ELF-1 (cell line): Measurements from ENCODE around the gene RPS6KA5.
"Not testable (repeated sequence)": the region's sequence is repeated elsewhere in the genome, so short reads cannot be mapped to it uniquely, and the experiment has no call there.

ENCODE experiments used
- DNase-seq: peaks from one replicate; pipeline ENCODE4 v3.0.0-alpha.2; 2016; ENCODE audit warnings: low read depth, low spot score

Gene RPS6KA5

DNA sequence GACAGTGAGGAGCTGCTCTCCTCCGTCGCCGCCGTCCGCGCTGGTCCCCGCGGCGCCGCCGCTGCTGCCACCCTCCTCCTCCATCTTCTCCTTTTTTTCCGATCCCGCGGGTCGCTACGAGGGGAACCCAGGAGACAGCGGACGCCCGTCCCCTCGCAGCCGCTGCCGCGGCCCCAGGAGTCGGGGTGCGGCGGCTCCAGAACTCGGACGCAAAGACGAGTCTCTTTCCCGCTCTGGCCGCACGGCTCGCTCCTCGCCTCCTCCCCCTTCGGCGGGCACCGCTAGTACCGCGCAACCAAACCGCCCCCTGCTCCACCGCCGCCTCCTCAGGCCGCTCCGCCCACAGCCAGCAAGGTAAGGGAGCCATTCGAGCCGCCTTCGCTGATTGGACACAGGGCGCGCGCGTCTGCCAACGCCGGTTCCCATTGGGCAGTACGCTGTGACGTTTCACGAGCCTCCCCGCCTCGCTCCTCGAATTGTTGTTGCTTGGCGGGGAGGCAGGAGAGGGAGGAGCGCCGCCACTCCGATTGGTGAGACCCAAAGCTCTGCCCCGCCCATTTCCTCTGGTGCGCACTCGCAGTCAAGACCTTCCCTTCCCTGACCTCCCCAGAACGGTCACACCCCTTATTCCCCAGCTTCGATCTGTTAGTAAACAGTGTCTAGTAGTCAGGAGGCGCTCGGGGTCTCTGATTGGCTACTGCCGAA, at the start of gene RPS6KA5:
Gene RPS6KA5, minus strand, starts transcription at position 291 of the 705 bp plus-strand sequence. Its CDS starts 207 bp downstream, at position 84.
- DNase-seq, result peak; percentile 100

GRCh38 chr14:91108941-91109611, 48.6 kb upstream of the RPS6KA5 start:
- DNase-seq, result no peak

DNA sequence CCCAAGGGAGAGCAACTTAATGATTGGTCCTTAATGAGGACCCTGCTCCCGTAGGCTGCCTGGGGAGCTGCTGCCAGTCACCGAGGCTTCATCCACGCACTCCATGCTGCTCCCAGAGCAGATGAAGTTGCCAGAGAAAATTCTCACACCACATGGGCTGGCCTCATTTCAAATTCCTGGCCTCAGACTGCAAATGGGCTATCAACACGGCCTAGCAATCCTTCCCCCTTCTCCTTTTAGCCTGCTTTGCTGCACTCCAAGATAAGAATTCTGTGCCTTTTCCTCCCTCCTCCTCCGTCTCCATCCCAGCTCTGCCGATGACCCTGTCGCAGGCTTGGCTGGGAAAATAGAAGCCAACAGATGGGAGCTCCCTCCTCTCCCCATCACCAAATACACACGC, 42.7 kb upstream of the RPS6KA5 start:
- no peak for DNase-seq

- DNase-seq, result no peak
These were observed 39.7 kb upstream of the RPS6KA5 start for GRCh38 chr14:91100102-91100501.

DNA sequence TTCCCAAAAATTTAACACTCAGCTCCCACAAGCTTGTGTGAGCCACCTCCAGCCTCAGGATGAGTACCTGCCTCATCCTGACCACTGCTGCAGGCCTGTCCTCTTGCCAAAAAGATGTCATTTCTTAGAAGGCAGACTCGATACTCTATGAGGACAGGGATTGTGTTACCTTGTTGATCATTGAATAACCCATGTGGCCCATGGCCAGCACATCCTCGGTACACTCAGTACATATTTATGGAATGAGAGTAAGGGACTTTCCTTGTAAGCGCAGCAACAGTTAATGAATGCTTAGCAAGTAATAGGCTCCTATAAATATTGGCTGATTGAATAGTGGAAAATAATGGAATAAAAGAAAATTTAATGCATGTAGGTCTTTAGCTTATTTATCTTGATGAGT, 38.1 kb upstream of the RPS6KA5 start:
- no peak for DNase-seq

DNA sequence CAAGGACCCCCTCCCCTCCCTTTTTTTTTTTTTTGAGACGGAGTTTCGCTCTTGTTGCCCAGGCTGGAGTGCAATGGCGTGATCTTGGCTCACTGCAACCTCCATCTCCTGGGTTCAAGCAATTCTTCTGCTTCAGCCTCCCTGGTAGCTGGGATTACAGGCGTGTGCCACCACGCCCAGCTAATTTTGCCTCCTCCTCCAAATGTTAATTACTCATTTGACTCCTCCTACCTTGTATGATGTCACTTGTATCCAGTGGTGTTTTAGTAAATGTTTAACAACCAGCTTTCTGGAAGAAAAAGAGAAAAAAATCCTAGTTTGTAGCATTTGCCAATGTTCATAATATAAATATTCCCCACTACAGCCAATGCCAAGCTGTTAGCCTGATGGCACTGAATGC, 37.2 kb upstream of the RPS6KA5 start:
- not testable (repeated sequence) for DNase-seq

DNA sequence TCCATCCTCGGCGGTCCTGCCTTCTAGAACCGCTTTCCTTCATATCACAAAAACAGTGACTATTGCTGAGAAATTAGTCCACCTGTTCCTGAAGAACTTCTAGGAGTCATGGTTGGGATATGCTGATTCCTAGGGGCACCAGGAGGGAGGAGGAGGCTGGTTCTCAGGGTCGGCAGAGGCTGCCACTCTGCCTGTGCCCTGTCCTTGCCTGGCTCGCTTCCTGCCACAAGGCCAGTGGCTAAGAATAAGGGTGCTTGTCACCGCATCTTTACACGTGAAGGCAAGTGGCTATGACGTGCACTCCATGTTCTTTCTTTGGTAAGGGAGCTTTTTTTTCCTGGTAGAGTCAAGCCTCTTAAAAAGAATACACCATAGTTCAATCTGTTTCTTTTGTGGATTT, 34.7 kb upstream of the RPS6KA5 start:
- no peak for DNase-seq

GRCh38 chr14:91094772-91095171, 34.3 kb upstream of the RPS6KA5 start:
- no peak for DNase-seq

GRCh38 chr14:91093743-91094472, 33.5 kb upstream of the RPS6KA5 start:
- DNase-seq, result not testable (repeated sequence)

DNA sequence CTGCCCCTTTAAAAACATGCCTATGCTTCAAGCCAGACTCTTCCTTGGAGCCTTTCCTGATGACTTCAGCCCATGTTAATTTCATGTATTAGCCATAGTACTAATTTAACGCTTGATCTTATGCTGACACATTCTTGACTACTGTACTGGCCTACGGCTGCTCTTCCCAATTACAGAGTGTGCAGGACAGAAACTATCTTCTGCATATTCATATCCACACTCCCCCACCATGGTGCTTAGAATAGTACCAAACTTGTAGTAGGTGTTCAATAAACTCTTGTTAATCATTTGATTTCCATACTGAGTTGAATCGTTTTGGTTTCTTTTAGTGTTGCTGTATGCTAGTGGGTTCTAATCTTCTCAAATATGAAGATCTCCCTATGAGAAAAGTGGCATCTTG, 31.6 kb upstream of the RPS6KA5 start:
- DNase-seq, result no peak

- DNase-seq, result no peak
These were observed 30.3 kb upstream of the RPS6KA5 start for GRCh38 chr14:91090743-91091142.

DNA sequence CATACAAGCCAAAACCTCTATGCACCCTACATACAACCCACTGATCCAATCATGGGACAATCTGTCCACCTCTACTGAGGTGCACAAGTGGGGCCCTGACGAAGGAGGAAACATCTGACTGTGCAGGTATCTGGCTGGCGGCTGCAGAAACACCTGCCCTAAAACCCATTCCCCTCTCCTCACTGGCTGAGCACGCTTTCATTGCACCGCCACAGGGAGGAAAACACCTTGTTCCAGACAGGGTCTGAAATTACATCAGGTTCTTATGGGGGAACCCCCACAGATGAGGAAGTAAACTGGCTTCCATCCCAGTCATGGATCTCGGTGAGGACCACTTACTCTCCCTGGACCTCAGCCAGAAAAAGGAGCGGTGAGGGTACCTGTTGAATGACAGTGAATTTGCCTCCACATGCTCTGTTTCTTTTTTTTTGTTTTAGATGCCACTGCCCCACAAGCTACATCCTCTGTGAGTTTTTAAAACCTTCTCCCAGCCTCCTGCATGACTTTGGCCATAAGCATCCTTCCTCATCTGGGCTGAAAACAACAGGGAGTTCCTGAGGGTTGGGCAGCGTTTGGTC, 29.6 kb upstream of the RPS6KA5 start:
- no peak for DNase-seq

GRCh38 chr14:91088585-91089235, 28.3 kb upstream of the RPS6KA5 start:
- DNase-seq, result no peak

DNA sequence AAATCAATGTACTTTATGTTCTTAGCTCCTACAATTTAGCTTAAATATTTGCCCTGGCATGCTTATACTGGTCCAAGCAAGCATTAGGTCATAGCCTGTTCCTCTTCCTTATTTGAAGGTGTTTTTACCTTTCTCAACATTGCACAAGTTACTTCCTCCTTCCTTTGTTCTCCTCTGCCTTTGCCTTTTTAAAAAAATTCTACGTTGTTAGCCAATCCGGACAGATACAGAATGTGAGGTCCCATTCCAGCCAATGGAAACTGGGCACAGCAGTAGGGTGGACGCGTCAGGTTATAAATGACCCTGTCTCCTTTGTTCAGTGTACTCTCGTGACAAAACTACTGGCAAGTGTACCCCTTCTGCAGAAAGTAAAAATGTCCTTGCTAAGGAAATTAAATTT, 27.0 kb upstream of the RPS6KA5 start:
- DNase-seq, result not testable (repeated sequence)

GRCh38 chr14:91084516-91084915, 24.1 kb upstream of the RPS6KA5 start:
- no peak for DNase-seq

GRCh38 chr14:91082282-91082681, 21.8 kb upstream of the RPS6KA5 start:
- DNase-seq, result no peak

GRCh38 chr14:91080071-91080470, 19.6 kb upstream of the RPS6KA5 start:
- DNase-seq, result no peak

- DNase-seq, result peak; percentile 5
These were observed 17.8 kb upstream of the RPS6KA5 start for GRCh38 chr14:91078095-91078737.

DNA sequence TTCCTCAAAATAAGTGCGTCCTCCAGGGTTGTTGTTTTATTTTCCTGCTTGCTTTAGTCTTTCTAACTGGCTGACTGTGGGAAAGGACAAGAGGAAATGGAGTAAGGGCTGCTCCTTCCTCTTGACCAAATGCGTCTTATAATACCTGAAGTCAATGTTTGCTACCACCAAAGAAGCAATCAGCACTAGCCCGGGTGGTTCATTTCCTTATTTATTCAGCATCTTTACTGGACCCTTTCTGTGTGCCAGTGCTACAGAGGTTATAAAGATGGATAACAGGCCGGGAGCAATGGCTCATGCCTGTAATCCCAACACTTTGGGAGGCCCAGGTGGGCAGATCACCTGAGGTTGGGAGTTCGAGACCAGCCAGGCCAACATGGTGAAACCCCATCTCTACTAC, 15.1 kb upstream of the RPS6KA5 start:
- no peak for DNase-seq

DNA sequence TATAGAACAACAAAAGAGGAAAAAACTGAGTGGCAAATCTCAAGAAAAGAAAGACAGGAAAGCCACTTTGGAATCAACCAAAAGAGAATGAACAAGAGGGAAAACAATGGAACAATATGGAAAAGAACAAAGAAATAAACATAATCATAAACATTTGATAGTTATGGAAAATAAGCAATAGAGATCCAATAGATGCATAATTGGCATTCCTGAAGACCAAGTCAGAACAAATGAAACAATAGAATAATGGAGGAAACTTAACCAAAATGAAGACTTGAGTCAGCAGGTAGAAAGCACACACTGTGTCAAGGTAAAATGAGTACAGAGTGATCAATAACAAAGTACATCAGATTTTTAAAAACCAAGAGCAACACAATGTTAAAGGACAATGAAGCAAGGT, 10.1 kb upstream of the RPS6KA5 start:
- DNase-seq, result no peak

DNA sequence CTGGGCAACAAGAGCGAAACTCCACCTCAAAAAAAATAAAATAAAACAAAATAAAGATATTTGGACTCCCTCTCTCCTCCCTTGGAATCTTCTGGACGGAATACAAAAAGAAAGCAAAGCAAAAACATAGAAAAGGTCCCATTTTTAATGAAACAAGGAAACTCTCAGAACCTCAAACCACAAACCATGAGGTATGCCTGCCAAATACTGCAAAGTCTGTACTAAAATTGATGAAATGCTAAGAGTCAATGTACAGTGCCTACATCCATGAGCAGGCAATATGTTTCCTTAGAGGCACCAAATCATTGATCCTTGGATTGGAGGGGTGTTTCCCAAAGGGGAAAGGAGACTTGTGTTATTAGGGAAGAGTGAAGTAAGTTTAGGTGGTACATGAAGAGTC, 8.2 kb upstream of the RPS6KA5 start:
- DNase-seq, result no peak
